Left cardiac atrium (tissue), 4 donors: ENCODE results near the gene HLA-DPA1. TPM values are rescaled to one million over a fixed set of nuclear protein-coding genes. Genes with fewer than 3 reads are reported as not detected.

Experiments used
- ATAC-seq, 2 donors: fragments of 200-7000 bp; cut with Tn5 transposase; one replicate each; pipeline ENCODE4 v1.9.1; 2020; ENCODE audit warnings: mild to moderate bottlenecking in 2 of 2, moderate library complexity in 2 of 2
- DNase-seq: peaks from one replicate; pipeline ENCODE4 v3.0.0-alpha.2; 2020
- intact Hi-C, 2 donors: fragments of 100-400 bp; cut with DNase I; formaldehyde crosslinking; loops; one replicate each; pipeline versions ENCODE4 v1.14.1 to v1.15.1; 2022 to 2023
- total RNA-seq, 2 donors: library from RNA; stranded (reverse); fragmentation: NEBNext Ultra II Directional; extraction: Animal tissue kit (Norgen Biotek cat#: 25700); gene quantifications; one replicate each; pipeline ENCODE4 v1.2.1, GENCODE V29; 2021
- donor health status: DM: no; HTN: yes; CAD: no.
- donor health status: DM: no; HTN: yes; CAD: no; lungs with severe emphysema.
- donor health status: DM: yes; HTN: yes; CAD: no.
- donor health status: Dilated cardiomyopathy.

HLA-DPA1 gene
- total RNA-seq, 2 donors from 2014 or later = 50.5 to 54.1 TPM

DNA sequence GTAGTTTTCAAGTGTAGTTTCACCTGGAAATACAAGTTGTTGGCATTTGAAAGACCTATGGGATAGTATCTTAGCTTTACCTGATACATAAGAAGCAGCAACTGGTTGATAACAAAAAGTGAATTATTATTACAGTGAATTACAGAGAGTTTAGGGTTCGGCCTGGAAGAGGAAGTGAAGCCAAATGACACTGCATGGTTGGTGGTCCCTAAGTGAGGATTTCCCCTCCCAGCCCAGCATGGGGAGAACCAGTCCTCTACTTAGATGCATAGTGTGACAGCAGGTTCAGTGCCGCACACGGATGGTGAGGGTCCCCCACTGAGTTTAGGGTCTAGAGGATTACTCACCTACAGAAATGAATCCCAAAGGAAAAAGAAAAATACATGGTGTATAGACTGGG, 20.4 kb upstream of the HLA-DPA1 start:
- intact Hi-C loops = no loop called here
- DNase-seq = no peak
- ATAC-seq = no peak

DNA sequence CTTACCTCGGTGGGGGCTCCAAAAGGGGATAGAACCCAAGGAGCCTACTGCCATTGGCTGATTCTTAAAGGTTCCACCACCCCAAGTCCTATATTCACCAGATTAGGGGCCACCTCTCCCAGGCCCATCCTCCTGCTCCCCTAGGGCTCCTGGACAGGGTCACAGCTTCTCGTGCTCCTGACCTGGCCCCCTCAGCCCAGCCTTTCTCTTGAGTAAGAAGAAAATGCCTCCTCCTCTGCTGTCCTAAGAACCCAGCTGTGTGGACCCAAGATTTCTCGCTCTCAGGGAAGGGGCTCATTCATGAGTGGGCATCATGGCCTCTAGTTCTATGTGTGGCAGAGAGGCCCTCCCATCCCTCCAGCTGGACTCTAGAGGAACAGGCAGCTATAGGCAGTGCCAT, 18.9 kb upstream of the HLA-DPA1 start:
- DNase-seq (no peak), ATAC-seq (no peak)
- intact Hi-C loops = no loop called here

DNA sequence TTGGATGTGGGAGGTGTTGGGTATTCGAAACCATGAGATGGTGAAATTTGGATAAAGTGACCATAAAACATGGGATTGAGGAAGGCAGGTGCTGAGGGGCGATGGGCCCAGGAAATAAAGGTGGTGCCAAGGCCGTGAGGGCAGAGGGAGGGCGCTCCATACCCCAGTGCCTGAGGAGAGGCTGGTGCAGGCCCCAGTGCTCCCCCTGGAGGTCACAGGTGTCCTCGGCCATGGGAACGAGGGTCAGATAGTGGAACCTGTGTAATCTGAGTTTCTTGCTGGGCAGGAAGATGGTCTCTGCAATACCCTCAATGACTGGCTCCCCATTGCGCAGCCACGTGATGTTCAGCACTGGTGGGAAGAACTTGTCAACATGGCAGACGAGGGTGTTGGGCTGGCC, 18.5 kb upstream of the HLA-DPA1 start:
- intact Hi-C loops = no loop called here
- DNase-seq (peak; percentile 61), ATAC-seq (peak in 1 of 2 donors; percentile 63)

DNA sequence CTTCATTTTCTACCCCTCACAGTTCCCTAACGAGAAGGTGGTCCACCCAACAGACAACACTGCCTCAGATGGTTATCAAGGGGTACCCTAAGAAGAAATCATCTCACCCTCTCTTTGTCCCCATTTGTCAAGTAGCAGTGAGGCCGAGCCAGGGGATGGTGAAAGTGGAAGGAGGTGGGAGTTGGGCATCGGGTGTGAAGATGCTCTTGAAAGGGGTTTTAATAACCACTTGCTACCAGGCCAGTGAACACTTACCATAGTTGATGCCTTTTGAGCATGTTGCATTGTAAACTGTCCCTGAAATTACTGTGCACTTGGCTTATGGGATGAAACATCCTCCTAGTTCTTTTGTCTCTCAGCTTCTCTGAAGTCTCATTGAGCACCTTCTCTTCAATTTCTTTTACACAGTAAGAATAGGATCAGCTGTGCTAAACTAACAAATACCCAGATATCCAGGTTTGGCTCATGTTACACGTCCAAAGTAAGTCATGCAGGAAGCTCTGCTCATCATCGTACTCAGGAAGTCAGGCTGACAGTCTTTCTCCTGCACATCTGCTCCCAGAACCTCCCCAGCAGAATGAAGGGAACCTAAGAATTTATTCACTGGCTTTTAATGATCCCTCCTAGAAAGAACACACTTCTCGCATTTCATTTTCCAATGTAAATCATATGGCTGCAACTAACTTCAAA, 15.6 kb upstream of the HLA-DPA1 start:
- ATAC-seq = no peak

DNA sequence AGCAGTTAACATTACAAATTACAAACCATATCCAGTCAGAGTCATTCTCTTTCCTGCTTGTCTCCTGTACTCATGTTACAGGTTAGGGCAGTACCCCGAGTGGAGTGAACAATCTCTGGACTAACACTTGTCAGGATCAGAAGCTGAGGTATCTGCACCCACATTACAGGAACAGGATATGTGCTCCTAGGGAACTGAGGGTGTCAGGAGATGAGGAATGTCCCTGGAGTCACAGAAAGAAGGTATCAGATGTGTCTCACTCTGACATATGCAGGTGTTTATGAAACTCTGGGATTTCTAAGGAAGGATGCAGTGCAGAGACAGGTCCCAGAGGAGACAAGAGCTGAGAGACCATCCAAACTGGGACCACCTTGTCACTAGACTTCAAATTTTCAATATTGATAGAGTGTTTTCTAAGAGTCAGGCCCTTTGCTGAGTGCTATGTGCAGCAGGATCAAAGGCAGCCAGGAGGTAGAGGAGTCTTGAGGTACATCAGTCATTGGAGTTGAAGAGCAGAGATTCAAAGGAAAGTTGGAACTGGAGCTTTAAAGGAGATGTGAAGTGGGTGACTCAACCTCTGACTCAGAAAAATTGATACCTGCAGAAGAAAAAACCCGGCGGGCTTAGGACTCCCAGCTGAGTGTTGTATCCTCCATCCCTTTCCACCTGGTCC, 14.9 kb upstream of the HLA-DPA1 start:
- no peak for DNase-seq
- ATAC-seq = no peak
- intact Hi-C loops = no loop called here

More for the DNA sequence above, 15.6 kb upstream of the HLA-DPA1 start:
- DNase-seq = no peak
- intact Hi-C loops = no loop called here

DNA sequence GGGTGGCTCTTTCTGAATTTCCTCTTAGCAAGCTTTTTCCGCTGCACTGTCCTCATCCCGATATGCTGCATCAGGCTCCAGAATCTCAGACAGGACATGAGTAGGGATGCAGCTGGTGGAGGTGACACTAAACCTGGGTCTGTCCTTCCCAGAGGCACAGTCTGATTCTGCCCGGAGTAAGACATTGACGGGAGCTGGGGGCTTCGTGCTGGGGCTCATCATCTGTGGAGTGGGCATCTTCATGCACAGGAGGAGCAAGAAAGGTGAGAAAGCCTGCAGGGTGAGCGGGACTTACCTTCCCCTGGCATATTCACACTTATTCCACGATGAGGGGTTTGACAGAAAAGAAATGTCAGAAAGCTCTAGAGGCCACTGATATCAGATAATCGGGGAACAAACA, 12.2 kb upstream of the HLA-DPA1 start:
- ATAC-seq (no peak), DNase-seq (no peak)
- intact Hi-C loops = no loop called here

DNA sequence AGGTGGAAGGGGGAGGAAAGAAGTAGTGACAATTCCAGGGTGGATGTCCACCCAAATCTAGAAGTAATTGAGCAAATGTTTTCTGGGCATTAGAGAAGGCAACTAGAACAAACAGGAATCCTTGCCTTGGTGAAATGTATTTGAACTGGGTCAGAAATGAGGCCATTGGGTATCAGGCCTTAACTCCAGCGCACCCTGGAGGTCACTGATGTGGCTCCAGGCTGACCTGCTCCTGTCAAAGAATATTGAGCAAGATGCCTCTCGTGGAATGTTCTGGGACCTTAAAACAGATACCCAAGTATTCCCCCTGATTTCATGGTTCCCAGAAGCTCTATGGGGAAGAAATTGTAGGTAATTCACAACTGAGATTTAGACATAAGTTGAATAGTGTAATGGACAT, 9.3 kb upstream of the HLA-DPA1 start:
- intact Hi-C loops = loop anchor here in 1 of 2 donors (5.0 kb wide), 1 partner anchor 65 kb away; no protein-coding TSS in a partner anchor
- DNase-seq (no peak), ATAC-seq (peak in 1 of 2 donors; percentile 75)

DNA sequence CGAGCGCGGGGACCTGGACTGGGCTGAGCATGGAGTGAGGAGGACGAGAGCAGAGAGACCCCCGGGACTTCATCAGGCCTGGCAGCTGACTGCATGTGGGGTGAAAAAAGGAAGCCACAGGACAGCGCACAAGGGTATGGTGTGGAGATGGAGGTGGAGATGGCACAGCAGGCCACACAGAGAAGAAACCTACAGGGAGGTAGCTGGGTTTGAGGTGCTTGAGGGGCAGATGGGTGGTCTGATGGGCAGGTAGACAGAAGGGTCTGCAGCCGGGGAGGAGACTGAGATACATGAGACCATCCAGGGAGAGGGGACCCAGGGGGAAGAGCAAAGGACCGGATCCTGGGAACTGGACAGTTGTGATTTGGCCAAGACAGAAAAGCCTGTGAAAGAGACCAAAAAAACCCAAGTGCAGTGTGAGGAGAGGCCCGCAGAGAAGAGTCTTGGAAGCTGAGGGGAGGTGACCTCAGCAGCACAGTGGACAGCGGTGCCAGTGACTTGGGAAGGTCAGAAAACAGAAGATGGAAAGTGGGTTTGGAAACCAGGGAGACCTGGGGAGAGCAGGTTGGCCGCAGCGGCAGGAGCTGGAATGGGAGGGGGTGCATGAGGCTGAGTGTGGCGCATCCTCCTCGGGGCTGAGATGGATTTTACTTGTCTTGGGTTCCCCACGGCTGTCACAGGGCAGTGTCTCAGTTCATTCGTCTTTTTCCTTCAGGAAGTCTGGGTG, 7.8 kb upstream of the HLA-DPA1 start:
- DNase-seq (no peak), ATAC-seq (peak; percentile 2)
- intact Hi-C loops = loop anchor here in 1 of 2 donors (5.0 kb wide), 1 partner anchor 64 kb away; no protein-coding TSS in a partner anchor

DNA sequence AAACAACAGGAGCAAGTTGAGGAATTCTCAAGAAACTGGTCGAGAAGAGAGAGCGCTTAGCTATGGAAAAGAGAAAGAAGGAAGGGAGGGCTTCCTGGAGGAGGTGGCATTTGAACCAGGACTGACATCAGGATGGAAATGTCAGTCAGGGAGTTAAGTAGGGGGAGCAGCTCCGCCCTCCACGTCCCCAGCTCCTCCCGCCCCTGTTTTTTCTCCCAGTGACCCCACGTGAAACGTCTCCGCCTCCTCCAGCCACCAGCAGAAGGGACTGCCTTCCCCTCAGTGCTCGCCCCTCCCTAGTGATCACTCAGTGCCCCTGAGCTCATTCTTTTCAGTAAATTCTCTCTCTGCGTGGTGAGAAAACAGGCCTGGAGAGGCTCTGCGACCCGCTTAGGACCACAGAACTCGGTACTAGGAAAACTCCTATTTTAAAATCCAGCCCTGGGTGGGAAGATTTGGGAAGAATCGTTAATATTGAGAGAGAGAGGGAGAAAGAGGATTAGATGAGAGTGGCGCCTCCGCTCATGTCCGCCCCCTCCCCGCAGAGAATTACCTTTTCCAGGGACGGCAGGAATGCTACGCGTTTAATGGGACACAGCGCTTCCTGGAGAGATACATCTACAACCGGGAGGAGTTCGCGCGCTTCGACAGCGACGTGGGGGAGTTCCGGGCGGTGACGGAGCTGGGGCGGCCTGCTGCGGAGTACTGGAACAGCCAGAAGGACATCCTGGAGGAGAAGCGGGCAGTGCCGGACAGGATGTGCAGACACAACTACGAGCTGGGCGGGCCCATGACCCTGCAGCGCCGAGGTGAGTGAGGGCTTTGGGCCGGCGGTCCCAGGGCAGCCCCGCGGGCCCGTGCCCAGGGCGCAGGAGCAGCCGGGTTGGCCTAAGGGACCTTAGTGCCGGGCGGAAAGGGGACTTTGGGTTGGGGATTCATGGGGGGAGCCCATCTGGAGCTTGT, 7.0 kb upstream of the HLA-DPA1 start:
- peak; percentile 84 for DNase-seq
- peak; percentile 76 to 88 for ATAC-seq
- intact Hi-C loops = loop anchor here in 1 of 2 donors (5.0 kb wide), 1 partner anchor 63 kb away; no protein-coding TSS in a partner anchor

DNA sequence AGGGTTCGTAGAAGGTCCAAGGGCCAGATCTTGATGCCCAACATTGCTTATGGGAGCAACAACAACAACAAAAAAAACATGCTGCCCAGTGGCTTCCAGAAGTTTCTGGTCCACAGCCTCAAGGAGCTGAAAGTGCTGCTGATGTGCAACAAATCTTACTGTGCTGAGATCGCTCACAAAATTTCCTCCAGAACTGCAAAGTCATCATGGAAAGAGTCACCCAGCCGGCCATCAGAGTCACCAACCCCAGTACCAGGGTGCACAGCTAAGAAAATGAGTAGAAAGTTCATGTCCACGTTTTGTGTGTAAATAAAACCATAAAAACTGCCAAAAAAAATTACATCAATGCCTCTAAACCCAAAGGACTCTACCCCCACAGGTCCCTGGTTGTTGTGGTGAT, 6.1 kb upstream of the HLA-DPA1 start:
- ATAC-seq (no peak), DNase-seq (no peak)
- intact Hi-C loops = no loop called here

DNA sequence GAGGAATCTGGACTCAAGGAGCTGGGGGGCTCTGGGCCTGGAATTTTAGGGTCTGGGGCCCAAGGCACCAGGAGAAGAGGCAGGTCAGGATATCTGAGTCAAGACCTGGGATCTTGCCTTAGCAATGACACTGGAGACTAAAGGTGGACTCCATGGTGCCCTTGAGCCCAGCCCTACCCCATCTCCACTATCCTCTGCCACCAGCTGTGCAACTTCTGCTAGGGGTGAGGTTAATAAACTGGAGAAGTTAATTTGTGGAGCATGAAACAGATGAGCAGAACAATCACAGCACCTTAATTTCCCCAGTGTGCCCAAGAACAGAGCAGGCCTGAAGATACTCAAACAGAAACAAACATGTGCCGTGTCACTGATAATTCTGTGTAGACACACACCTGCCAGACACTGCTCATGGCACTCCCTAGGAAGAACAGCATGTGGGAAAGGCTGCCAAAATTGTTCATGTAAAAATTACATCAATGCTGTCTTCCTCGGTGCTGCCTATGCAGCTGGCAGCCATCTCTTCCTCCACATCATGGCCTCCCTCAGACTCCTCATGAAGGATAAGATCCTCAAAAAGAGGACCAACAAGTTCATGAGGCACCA, 5.6 kb upstream of the HLA-DPA1 start:
- DNase-seq (no peak), ATAC-seq (no peak)
- intact Hi-C loops = no loop called here

DNA sequence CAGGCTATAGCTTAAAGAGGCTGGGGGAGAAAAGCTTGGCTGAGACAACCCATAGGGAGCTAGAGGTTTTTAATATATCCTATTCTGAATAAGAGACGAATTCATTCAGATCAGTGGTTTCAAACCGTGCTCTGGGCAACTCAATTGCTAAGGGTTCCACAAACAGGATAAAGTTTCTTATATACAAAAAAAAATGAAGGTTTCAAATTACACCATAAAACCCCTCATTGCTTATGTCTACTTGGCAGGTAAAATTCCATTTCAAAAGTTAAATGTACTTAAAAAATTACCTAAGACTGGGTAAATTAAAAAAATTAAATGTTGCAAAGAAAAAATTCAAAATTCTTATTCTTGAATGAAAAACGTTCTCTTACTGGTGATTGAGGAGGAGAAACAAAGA, 5.0 kb upstream of the HLA-DPA1 start:
- ATAC-seq = no peak
- intact Hi-C loops = no loop called here
- no peak for DNase-seq

DNA sequence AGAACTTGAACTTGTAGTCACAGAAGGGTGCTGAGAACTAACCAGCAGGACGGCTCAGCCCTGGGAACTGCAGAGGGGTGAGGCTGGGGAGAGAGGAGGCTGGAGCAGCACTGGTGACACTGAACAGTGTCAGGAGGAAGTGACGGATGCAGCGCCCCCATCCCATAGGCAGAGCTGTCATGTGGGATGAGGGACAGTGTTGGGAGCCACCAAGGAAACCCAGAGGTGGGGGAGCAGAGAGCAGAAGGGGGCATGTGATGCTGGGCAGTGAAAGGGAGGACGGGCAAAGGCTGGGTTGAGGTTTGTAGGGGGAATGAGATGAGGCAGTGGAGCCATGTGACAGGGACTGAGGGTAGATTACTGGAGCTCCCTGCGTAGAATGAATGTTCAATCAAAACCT, 4.5 kb upstream of the HLA-DPA1 start:
- no peak for DNase-seq
- no peak for ATAC-seq
- intact Hi-C loops = no loop called here

DNA sequence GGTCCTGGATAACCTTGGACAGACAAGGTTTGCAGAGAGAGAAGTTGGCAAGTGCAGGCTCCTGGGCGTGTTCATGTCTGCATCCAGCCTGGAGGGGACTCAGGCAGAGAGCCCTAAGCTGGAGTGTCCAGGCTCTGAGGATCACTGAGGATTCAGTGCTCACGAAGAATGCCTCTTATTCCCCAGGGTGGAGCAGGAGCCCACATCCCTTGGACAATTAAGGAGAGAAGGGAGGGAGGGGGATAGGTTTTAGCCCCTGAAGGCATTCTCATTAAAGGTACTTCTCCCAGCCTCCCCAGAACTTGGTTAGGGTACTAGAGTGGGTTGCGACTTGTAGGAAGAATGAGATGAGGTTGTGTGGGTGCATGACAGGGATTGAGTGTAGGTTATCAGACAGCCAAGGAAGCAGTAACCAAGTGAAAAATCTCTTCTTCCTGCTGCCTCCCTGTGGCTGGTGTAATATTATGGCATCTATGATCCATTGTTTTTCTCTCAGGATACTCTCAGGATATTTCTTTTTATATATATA, 3.0 kb upstream of the HLA-DPA1 start:
- no peak for ATAC-seq
- intact Hi-C loops = no loop called here
- DNase-seq = no peak

DNA sequence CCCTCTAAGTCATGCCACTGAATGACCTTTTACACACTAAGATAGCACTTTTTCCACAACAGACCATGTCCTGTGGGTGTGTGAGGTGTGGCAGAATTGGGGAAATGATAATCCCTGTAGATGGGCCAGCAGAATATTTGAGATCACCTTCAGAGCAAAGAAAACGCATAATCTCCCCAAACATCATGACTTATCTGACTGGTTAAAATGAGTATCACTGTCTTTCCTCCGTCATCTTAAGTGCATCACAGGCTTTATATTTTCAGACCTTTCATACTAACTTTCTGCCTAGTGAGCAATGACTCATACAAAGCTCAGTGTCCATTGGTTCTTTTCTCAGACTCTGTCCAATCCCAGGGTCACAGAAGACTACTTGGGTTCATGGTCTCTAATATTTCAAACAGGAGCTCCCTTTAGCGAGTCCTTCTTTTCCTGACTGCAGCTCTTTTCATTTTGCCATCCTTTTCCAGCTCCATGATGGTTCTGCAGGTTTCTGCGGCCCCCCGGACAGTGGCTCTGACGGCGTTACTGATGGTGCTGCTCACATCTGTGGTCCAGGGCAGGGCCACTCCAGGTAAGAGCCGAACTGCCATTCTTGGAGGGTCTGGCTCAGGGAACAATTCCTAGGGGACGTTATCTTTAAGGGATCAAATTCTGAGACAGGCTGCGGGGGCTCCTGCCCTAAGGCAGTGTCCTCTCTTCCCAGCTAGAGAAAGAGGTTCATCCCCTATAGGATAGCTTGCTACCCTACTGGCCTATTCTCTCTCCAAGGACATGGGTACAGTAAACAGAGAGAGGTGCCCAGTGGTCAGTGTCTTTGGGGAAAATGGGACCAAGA, 2.3 kb upstream of the HLA-DPA1 start, which contains the start of gene HLA-DPB1:
HLA-DPB1 (plus strand) TSS at position 423 of the 838 bp plus-strand sequence; CDS start at position 475, 52 bp downstream.
- peak; percentile 83 to 85 for ATAC-seq
- intact Hi-C loops = no loop called here
- DNase-seq = no peak

DNA sequence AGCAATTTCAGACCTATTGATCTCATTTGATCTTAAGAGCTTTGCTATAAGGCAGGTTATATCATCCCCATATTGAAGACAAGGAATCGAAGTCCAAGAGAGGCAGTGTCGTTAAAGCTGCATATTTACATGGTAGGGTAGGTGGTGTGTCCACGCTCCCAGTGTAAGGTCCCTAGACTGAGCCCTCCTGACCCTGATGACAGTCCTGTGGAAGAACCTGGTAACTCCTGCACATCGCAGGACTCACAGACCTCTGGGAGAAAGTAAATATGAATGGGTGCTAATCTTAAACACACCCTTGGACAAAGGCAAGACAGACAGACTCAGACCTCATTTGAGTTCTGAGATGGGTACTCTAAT, 1.7 kb upstream of the HLA-DPA1 start:
- ATAC-seq (no peak), DNase-seq (no peak)
- intact Hi-C loops = no loop called here

DNA sequence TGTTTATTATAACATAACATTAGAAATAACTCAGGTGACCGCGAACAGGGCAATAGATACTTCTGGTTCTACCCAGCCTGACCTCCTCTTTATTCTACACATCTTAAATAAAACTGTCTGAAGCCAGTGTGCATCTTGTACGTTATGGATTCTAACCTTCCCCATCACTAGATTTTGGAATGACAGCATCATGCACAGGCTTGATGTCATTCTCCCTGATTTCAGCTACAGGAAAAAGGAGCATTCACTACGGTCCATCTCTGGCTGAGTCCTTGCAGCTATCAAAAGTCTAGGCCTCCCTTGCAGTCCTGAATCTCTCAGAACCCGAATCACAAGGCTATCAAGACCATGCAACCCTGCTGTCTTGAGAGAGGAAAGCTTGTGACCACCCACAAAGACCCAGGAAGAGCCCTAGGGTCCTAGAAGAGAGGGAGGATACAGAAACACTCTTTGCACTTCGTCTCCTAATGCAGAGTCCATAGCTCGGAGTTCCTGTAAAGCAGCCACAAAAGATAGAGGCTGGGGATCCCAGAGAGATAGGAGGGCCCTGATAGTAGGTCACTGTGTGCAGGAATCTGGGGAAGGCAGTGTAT, 845 bp downstream of the HLA-DPA1 start:
- no peak for ATAC-seq
- intact Hi-C loops = no loop called here
- DNase-seq = no peak
